HG02623 (cell line): ENCODE data around the gene ALDH4A1.
"Not testable (repeated sequence)": the region's sequence is repeated elsewhere in the genome, so short reads cannot be mapped to it uniquely, and the experiment has no call there.

Experiments
- ATAC-seq: cut with Tn5 transposase; IDR thresholded peaks from one replicate; pipeline ENCODE4 v1.9.1; 2021; ENCODE audit warnings: moderate library complexity; ENCODE audit not compliant: unreplicated experiment

ALDH4A1 gene

GRCh38 chr1:18901147-18901951 is 1.0 kb downstream of the ALDH4A1 start:
- ATAC-seq: no peak

- ATAC-seq: no peak
Observed at GRCh38 chr1:18900303-18900841, 2.0 kb downstream of the ALDH4A1 start.

GRCh38 chr1:18899363-18900049 is 2.8 kb downstream of the ALDH4A1 start:
- ATAC-seq: no peak

- no peak for ATAC-seq
Observed at GRCh38 chr1:18898567-18898966, 3.8 kb downstream of the ALDH4A1 start.

- ATAC-seq: no peak
Observed at GRCh38 chr1:18895317-18895716, 7.0 kb downstream of the ALDH4A1 start.

- no peak for ATAC-seq
Observed at GRCh38 chr1:18893120-18893519, 9.2 kb downstream of the ALDH4A1 start.

- not testable (repeated sequence) for ATAC-seq
Observed at GRCh38 chr1:18891858-18892257, 10.5 kb downstream of the ALDH4A1 start.

GRCh38 chr1:18891426-18891780 is 11.0 kb downstream of the ALDH4A1 start:
- no peak for ATAC-seq

- no peak for ATAC-seq
Observed at GRCh38 chr1:18890706-18891425, 11.5 kb downstream of the ALDH4A1 start.

- ATAC-seq: no peak
Observed at GRCh38 chr1:18886003-18886335, 16.4 kb downstream of the ALDH4A1 start.

- ATAC-seq: no peak
Observed at GRCh38 chr1:18885311-18886002, 16.9 kb downstream of the ALDH4A1 start.

GRCh38 chr1:18884727-18885126 is 17.6 kb downstream of the ALDH4A1 start:
- ATAC-seq: no peak

GRCh38 chr1:18884419-18884717 is 18.0 kb downstream of the ALDH4A1 start:
- ATAC-seq: no peak

- no peak for ATAC-seq
Observed at GRCh38 chr1:18883636-18884418, 18.5 kb downstream of the ALDH4A1 start.

GRCh38 chr1:18883079-18883478 is 19.3 kb downstream of the ALDH4A1 start:
- ATAC-seq: no peak

- ATAC-seq: no peak
Observed at GRCh38 chr1:18882486-18882885, 19.9 kb downstream of the ALDH4A1 start.

GRCh38 chr1:18881642-18882431 is 20.5 kb downstream of the ALDH4A1 start:
- ATAC-seq: no peak

- no peak for ATAC-seq
Observed at GRCh38 chr1:18881164-18881563, 21.2 kb downstream of the ALDH4A1 start.

GRCh38 chr1:18880585-18880984 is 21.8 kb downstream of the ALDH4A1 start:
- ATAC-seq: no peak
